ENCODE measurements around the gene PFKFB2.

Gene PFKFB2

GRCh38 chr1:207052911-207053769 is at the start of gene PFKFB2:
TSS of gene PFKFB2 (plus strand) at chr1:207053275. CDS start at chr1:207054718, 1,443 bp downstream.
- no peak for TF ChIP-seq CTCF (IDR thresholded peaks at IDR 0.05; ENCODE audit: insufficient read depth, missing control alignments)
- peak; percentile 92 for DNase-seq (ENCODE audit: insufficient read length, low spot score)
- no peak for FAIRE-seq

- FAIRE-seq, result no peak
- no peak for DNase-seq (ENCODE audit: insufficient read length, low spot score)
- peak; percentile 72 for TF ChIP-seq CTCF (IDR thresholded peaks at IDR 0.05; ENCODE audit: insufficient read depth, missing control alignments)
Measured at GRCh38 chr1:207004931-207005830, 47.9 kb upstream of the PFKFB2 start.

GRCh38 chr1:207006083-207006482 is 47.0 kb upstream of the PFKFB2 start:
- FAIRE-seq (no peak), DNase-seq (ENCODE audit: insufficient read length, low spot score) (no peak)
- no peak for TF ChIP-seq CTCF (IDR thresholded peaks at IDR 0.05; ENCODE audit: insufficient read depth, missing control alignments)

GRCh38 chr1:207006914-207007313 is 46.2 kb upstream of the PFKFB2 start:
- DNase-seq (ENCODE audit: insufficient read length, low spot score) (no peak), FAIRE-seq (no peak)
- no peak for TF ChIP-seq CTCF (IDR thresholded peaks at IDR 0.05; ENCODE audit: insufficient read depth, missing control alignments)

- FAIRE-seq, result no peak
- DNase-seq (ENCODE audit: insufficient read length, low spot score), result no peak
Measured at GRCh38 chr1:207007352-207008033, 45.6 kb upstream of the PFKFB2 start.

More at GRCh38 chr1:207007352-207008033, 45.6 kb upstream of the PFKFB2 start:
- no peak for TF ChIP-seq CTCF (IDR thresholded peaks at IDR 0.05; ENCODE audit: insufficient read depth, missing control alignments)
